ENCODE measurements around the gene CYSLTR1.

DNA sequence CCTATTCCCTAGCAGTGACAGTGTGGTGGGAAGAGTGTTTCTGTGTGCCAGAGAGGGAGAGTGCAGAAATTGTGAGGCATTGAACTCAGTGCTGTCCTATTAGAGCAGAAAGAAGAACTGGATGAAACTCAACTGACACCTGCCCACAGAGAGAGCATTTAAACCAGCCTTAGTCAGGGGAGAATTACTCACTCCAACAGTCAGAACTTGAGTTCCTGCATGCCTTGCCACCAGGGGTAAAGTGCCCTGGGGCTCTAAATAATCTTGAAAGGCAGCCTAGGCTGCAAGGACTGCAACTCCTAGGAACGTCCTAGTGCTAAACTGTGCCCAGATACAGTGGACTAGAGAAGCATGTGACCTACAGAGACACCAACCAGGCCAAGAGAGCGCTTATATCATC lies 12.8 kb downstream of the CYSLTR1 start:
- no peak for TF ChIP-seq POLR2A (IDR thresholded peaks at IDR 0.05; ENCODE audit: extremely low read depth, insufficient read length)
- TF ChIP-seq, protein P1, sequence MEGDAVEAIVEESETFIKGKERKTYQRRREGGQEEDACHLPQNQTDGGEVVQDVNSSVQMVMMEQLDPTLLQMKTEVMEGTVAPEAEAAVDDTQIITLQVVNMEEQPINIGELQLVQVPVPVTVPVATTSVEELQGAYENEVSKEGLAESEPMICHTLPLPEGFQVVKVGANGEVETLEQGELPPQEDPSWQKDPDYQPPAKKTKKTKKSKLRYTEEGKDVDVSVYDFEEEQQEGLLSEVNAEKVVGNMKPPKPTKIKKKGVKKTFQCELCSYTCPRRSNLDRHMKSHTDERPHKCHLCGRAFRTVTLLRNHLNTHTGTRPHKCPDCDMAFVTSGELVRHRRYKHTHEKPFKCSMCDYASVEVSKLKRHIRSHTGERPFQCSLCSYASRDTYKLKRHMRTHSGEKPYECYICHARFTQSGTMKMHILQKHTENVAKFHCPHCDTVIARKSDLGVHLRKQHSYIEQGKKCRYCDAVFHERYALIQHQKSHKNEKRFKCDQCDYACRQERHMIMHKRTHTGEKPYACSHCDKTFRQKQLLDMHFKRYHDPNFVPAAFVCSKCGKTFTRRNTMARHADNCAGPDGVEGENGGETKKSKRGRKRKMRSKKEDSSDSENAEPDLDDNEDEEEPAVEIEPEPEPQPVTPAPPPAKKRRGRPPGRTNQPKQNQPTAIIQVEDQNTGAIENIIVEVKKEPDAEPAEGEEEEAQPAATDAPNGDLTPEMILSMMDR (IDR thresholded peaks at IDR 0.05; ENCODE audit: low read depth, low read length), result no peak
